HG03139 (cell line): ENCODE results near the gene SMYD1.

Source experiments
- ATAC-seq: cut with Tn5 transposase; IDR thresholded peaks from one replicate; pipeline ENCODE4 v1.9.1; 2021; ENCODE audit not compliant: unreplicated experiment

Gene SMYD1

DNA sequence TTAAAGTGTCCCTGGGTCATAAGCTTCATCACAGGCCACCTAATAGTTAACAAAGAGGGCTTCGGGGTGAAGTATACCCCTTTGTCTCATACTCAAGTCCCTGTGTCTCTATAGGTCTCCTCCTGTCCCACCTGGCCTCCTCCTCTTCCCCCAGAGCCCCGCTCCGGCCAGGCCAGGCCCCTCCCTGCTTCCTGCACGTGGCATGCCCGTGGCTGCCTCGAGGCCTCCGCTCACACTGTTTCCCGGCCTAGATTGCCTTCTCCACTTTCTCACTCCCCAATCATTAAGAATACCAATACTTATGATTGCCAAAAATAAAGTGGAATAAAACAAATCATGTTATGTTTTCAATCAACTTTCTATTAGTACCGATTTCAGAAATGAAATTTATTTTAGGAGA lies 18.8 kb downstream of the SMYD1 start:
- ATAC-seq = no peak

DNA sequence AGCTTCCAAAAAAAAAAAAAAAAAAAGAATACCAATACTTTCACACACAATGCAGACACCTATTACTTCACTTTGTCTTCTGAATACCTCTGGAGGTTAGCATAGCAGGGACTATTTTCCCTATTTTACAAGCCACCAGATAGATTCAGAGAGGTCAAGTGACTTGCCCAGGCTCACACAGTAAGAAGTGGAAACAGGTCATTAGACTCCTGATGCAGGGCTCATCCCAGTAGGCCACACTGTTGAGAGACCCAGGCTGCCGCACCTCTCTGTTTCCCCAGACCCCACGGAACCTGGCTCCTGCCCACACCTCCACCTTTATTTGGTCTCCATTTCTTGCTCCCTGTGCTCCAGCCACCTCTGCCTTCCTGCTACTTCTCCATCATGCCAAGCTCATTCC lies 19.4 kb downstream of the SMYD1 start:
- ATAC-seq = no peak

- ATAC-seq = no peak
These were observed 20.1 kb downstream of the SMYD1 start for GRCh38 chr2:88087763-88088162.

DNA sequence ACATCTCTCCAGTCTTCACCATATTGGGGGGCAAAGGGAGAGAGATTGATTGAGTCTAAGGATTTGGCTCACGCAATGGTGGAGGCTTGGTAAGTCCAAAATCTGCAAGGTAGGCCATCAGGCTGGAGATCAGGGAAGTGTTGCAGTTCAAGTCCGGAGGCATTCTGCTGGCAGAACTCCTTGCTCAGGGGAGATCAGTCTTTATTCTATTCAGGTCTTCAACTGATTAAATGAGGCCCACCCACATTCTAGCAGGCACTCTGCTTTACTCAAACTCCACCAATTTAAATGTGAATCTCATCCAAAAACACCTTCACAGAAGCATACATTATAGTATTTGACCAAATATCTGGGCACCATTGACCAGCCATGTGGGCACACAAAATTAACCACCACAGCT lies 21.4 kb downstream of the SMYD1 start:
- ATAC-seq = no peak

GRCh38 chr2:88090446-88091283 lies 23.0 kb downstream of the SMYD1 start:
- ATAC-seq = no peak

DNA sequence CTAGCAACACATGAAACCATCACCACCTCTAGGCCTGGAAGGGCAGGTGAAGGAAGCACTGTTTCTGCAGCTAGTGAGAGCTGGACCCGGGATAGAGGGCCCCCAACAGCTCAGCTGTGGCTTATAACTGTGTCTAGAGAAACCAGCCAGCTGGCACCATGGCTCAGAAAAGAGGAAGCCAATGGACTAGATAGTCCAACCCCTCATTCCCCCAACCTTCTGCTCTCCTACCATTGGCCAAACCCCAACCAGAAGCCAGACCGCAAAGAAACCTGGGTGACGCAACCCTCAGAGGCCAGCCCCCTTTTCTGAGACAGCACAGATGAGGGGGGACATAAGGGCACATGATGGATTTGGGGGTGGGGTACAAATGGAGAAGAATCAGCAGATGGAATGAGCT lies 24.3 kb downstream of the SMYD1 start:
- ATAC-seq = no peak

DNA sequence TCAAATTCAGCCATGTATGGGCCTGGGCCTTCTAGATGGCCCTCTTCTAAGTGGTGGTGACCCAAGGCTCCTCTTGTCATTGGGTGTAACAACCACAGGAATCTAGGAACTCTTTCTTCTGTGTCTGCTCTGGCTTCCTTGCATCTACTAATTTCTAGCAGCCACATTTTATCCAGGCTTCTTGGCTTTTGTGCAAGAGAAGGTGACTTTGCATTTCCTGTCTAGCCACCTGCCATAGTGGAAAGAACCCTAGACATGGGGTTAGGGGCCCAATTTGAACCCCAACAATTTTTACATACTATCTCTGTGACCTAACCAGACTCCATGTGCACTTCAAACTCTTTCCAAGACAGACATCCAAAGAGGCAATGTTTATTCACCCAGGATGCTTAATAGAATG lies 25.1 kb downstream of the SMYD1 start:
- ATAC-seq = no peak

DNA sequence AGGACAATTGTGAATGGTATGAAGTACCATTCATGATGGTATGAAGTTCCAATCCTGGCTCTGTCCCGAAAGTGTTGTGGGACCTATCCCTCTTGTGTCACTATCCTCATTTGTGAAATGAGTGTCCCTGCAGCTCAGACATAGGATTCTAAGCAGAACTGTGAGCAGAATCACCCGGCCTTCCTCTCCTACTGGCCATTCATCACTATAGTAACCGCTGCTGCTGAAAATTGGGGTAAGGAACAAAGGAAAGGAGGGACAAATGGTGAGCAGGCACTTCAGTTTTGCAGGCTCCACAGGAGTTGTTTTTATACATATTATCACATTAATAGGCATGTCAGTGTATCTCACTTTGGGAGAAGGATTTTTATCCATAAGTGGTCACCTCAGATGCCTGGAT lies 27.4 kb downstream of the SMYD1 start:
- ATAC-seq = no peak

DNA sequence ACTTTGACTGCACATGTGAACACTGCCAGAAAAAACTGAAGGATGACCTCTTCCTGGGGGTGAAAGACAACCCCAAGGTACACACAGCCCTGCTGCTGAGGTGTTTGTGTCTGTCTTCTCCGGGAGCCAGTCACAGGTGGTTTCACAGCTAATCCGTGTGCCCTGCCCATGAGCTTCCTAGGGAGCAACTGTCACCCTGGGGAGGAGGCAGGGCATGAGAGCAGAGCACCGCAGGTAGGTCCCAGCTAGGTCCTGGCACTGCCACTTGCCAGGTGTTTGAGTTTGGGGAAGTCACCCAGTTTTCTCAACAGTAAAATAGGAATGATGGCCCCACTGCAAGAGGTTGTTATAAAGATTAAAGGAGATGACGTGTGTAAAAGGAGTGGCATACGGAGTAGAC lies 29.1 kb downstream of the SMYD1 start:
- no peak for ATAC-seq

GRCh38 chr2:88097192-88097591 lies 29.6 kb downstream of the SMYD1 start:
- no peak for ATAC-seq

DNA sequence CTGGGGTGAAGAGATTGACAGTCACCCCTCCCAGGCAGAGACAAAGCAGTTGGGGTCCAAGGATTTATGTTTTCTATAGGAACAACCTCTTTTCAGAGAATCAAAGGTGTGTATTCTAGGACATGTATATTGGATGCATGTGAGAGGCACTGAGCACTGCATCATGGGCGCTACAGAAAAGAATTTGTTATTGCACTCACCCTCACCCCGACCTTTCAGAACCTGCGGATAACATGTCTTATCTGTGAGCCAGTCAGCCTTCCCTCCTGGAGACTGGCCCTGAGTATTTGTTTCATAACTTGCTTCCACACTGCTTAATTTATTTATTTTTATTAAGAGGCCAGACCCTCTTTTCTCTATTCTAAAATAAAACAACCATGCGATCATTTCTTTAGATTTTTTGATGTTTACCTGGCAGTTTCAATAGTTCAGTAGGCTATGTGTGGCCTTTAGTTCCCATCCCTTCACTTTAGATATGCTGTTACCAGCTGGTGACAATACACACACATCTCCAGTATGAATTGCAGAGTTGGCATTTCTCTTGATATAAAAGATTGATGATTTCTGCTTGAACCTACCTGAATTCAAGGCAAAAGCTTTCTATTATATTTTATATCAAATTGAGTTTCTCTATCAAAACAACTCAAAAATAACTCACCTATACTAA lies 30.4 kb downstream of the SMYD1 start:
- ATAC-seq = no peak

DNA sequence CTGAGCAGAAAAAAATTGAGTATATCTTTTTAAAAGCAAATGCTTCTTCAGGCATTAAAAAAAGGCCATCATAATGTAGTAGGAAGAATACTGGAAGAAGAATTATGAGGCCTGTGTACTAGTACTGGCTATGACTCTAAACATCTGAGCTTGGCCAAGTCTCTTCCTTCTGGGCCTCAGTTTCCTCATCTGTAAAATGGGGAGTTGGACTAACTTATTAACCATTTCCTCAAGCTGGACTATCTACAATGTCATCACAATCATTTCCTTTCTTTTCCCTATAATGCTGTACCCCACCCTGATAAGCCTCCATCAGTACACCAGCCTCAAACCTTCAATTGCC lies 30.9 kb downstream of the SMYD1 start:
- ATAC-seq = no peak

GRCh38 chr2:88099798-88100488 lies 32.3 kb downstream of the SMYD1 start:
- ATAC-seq = no peak

GRCh38 chr2:88100489-88100858 lies 32.8 kb downstream of the SMYD1 start:
- ATAC-seq = no peak

GRCh38 chr2:88108796-88109195 lies 41.2 kb downstream of the SMYD1 start:
- ATAC-seq = no peak

DNA sequence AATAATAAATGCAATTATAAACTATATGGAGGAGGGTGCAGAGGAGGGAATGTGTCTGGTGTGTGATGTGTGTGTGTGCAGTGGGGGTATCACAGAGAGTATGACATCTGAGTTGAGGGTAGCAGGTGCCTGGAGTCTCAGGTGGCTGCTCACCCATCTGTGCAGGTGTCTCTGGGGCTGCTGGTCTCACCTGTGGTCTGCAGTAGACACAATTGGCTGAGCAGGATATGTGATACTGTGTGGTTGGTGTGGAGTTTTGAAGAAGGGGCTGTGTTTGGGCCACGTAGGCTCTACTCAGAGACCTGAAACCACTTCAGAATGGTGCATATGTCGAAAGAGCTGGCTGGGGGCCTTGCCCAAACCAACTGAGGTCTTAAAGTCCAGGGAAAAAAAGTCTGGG lies 43.2 kb downstream of the SMYD1 start:
- ATAC-seq = no peak

DNA sequence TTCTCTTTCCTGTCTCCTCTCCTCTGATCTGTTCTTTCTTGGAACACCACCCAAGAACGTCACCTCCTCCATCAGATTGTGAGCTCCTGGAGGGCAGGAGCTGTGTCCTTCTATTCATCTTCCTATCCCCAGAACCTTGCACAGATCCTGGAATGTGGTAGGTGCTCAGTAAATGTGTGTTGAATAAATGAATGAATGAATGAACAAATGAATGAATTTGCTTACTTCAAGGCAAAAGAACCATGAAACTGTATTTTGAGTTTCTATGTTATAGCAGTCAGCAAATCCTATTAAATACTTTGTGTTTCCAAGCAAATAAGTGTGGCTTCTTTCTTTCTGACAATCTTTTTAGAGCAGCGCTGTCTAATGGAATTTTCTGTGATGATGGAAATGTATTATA lies 45.4 kb downstream of the SMYD1 start:
- ATAC-seq = no peak

DNA sequence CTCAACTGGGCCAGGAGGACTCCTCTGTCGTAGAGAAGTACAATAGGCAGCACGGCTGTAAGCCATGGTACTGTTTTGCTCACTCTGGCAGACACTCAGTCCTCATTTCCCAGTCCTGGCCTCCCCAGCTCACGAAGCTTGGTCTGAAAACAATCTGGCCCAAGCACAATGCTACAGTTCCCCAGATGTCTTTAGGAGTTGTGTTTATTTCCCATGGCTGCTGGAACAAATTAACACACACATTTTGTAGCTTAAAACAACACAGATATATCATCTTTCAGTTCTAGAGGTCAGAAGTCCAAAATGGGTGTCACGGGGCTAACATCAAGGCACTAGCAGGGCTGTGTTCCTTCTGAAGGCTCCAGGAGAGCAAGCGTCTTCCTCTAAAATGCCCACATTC lies 47.3 kb downstream of the SMYD1 start:
- no peak for ATAC-seq

DNA sequence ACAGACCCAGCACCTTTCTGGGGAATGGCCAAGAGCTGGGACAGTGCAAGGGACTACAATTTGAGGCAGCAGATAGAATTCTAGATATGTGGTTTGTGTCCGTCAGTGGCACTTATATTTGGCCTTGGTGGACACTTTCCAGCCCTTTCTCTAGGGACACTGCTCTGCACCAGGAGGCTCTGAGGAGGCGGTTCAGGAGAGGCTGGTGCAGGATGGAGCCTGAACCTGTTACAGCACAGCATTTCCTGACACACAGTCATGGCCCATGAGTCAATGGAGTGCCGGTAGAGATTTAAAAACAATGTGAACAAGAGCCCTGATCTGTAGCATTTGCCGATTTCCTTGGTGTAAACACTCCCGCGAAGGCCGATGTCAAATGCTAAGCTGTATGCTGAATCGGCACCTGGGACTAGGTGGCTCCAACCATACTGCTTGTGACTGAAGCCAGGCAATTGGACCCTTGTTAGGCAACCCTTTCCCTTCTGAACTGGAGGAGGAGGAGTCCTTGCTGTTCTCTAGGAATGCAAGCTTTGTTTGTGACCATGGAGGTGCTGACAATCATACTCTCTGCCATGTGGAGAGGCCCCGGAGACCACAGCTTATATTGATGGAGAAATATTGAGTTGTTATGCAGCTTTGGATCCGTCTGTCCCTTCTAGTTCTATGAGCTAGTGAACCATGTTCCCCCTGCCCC lies 48.3 kb downstream of the SMYD1 start:
- ATAC-seq = no peak

DNA sequence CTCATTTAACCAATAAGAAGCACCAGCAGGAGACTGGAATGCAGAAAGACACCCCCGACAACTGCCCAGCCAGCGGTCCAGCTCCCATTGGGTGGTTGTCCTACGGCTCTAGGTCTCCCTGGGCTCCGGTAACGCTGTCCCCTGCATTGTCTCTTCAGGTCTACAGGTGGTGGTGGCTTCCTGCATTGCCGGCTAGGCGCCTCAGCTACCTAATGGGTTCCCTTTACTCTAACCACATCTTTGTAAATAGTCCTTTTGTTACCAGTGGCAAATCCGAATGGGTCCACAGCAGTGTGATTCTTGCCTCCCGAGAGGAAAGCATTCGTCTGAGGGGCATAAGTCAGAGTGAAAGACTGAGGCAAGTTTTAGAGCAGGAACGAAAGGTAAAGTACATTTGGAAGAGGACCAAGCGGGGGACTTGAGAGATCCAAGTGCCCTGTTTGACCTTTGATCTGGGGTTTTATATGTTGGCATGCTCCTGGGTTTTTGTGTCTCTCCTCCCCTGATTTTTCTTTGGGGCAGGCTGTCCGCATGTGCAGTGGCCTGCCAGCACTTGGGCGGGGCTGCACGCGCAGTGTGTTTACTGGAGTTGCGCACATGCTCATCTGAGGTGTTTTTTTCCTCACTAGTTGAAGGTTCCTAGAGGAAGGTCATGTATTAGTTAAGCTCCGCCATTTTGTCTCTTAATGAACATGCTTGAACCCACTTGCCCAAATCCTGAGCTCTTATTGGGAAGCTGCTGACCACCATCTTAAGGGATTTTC lies 49.2 kb downstream of the SMYD1 start:
- ATAC-seq = no peak

- ATAC-seq = no peak
These were observed 50.3 kb downstream of the SMYD1 start for GRCh38 chr2:88117973-88118372.
